DMS 273 treated with DMSO at 0.1 percent for 48 hours (cell line): ENCODE results near the gene MYO7B.
"Not testable (repeated sequence)": the region's sequence is repeated elsewhere in the genome, so short reads cannot be mapped to it uniquely, and the experiment has no call there.

Experiments
- DNase-seq: peaks from one replicate; lab custom pipeline; 2025; lab: John Stamatoyannopoulos, UW

Gene MYO7B

DNA sequence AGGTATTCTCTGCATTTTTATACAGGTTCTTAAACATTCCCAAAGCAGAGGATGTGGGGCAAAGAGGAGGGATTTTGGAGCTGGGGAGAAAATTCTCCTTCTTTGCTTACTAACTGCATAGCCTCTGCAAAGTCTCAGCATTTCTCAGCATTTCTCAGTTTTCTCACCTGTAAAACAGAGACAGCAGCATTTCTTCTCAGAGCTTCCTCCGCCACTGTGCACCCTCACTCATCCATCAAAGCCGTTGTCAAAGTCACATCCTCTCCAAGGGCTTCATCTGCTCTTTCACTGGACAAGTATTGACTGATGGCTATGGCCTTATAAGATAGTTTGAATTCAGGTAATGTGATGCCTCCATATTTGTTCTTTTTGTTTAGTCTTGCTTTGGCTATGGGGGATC is 17.4 kb downstream of the MYO7B start:
- DNase-seq, result no peak

DNA sequence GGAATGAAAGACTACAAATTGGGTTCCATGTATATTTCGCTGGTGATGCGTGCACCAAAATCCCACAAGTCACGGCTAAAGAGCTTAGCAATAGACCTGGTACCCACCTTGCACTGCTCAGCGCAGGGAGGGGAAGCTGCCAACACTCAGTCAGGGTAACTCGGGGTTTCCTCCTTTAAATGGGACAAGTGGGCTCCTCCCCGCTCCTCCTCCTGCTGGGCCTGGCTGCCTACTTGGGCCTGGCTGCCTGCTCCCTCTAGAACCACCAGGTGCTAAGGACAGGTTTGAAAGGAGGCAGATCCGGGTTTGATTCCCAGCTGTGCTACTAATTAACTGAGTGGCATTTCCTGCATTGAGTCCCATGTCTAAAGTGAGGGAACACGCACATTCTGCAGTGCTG is 23.4 kb downstream of the MYO7B start:
- no peak for DNase-seq

DNA sequence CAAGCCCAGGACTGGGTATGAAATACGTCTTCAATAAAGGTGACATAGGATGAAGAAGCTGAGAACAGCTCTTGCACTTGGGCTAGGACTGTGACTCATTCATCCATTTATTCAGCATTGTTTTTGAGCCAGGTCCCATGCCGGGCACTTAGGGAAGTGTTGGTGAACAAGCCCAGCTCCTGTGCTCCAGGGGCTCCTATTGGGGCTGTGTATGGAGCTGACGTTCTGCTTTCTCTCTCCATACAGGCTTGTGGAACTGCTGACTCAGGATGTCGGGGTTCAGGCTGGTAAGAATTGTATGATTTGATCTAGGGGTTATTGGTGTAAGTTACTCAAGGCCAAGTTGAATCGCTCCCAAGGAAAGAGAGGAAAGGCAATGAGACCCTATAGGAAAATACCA is 24.0 kb downstream of the MYO7B start:
- DNase-seq, result no peak

DNA sequence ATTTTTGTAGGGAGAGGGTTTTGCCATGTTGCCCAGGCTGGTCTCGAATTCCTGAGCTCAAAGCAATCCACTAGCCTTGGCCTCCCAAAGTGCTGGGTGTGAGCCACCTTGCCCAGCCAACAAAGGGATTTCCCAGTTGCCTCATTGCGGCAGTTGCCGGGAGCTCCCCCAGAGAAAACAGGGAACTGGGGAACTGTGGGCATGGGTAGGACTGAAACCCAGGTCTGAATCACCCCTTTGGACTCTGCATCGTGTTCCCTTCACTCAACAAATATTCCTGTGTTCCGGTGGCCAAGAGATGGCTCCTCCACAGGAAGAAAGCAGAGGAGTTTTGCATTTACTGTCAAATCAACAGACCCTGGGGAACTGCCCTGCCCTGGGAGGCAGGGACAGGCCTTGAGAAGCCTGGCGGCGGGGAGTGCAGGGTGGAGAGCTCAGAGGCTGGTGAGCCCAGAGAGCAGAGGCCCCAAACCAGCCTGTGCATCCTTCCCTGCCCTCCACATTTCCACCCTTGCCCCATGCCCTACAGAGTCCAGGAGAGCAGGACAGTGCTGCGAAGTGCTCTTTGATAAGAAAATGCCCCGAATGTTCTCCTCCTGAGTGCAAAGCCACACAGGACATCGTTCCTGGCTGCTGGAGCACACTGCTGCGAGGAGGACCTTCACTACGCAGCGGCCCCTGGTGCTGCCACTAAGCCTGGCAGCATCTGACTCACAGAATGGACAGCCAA is 24.9 kb downstream of the MYO7B start:
- no peak for DNase-seq

DNA sequence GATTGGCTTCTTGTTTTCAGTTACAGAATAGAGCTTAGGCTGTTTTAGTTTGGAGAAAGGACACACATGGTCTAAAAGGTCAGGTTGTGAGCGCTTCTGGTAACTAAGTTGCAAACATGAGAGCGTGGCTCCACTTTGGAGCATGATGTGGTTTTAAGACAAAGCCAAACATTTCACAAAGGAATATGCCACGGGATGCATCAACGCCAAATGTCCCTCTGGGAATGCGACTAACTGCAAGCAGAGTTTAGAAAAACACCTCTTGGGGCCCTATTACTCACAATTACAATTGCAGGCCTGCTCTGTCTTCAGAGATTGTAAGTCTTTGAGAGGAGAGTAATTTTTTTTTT is 25.4 kb downstream of the MYO7B start:
- DNase-seq, result no peak

DNA sequence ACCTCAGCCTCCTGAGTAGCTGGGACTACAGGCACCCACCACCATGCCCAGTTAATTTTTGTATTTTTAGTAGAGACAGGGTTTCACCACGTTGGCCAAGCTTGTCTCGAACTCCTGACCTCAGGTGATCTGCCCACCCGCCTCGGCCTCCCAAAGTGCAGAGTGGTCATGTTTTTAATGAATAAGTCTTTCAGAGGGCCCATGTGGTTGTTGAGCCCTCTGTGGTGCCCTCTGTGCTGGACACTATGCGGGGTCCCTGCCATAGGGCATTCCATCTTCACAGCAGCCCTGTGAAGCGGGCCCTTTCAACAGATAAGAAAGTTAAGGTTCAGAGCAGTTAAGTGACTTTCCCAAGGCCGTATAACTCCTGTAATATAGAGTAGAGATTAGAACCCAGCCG is 25.9 kb downstream of the MYO7B start:
- DNase-seq, result no peak

DNA sequence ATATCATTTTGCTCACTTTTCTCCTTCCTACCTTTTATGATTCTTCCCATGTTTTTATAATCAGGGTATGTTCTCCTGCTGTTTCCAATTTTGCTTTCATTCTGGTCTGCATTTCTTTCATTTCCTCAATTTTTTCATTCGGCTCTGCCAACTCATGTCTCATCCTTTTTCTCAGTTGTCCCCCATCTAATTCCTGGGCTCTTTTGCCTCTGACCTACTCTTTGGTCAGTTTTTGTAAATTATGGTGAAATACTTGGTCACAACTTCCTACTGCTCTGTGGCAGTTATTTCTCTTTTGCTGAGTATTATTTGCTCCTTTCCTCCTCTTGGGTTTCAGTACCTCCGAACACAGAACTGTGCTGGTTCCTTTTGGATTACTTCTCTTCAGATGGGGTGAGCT is 27.5 kb downstream of the MYO7B start:
- no peak for DNase-seq

DNA sequence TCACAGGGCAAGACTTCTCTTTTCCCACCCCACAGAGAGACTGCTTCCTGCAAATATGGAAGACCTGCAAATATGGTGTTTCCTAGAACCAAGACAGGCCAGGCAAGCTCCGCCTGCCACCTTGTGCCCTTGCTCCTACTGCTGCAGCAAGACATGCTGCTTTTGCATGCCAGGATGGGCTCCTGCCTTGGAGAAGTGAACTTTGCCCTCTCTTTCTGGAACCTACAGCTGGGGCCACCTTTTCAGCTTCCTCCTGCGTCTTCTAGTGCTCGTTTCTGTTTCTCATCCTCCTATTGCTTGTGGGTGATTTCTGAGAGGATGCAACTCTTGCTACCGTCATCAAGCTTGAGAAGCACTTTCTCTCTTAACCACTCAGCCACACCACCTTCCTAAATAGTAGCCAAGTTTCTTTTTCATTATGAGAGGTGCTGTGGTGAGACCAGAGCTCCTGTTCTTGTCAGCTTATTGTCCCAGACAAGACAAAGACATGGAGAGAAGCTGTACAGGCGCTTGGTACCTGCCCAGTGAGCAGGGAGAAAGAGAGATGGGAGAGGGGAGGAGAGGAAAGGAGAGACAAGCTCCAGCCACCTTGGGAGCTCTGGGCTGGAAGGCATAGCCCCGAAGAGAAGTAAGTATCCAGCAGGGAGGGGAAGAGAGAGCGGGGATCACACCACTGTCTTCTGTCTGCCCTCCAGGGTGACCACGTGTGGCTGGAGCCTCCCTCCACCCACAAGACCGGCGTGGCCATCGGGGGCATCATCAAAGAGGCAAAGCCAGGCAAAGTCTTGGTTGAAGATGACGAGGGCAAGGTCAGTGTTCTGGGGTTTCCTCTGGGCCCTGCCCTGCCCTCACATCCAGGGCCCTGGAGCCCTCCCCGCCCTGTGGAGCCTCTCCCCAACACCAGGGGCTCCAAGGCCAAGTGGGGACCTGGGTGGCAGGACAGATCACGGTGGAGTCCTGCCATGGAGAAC is 28.3 kb downstream of the MYO7B start:
- DNase-seq, result no peak

DNA sequence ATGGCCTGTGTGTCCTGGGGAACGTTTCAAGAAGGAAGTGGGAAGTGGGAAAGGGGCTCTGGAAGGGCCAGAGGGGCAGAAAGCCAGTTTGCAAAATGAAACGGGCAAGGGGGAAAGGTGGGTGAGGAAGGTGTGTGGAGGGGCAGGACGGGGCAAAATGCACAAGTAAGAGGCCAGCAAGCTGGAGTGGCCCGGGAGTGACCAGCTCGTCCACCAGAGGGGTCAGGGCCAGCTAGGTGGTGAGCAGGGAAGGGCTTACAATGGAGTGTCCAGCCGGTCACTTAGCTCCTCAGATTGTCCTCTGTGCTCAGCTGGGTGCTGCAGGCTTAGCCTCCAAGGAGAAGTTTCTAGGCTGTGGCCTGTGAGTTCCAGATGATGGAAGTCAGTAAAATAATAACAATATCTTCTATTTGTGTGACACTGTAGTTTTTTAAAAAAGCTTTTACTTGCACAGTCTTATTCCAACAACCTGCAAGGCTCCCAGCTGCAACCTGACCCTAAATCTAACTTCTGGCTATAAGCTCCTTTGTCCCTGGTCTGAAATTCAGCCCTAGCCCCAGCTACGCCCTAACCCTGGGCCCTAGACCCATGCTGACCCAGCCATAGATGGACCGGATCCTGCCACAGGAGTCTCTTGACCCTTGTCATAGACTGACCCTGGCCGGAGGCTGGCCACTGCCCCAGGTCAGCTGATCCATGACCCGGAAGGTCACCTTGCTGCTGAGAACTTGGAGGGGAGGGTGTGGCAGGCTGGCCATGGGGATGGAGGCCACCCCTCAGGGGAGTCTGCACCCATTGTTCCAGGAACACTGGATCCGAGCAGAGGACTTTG is 29.2 kb downstream of the MYO7B start:
- DNase-seq, result no peak

DNA sequence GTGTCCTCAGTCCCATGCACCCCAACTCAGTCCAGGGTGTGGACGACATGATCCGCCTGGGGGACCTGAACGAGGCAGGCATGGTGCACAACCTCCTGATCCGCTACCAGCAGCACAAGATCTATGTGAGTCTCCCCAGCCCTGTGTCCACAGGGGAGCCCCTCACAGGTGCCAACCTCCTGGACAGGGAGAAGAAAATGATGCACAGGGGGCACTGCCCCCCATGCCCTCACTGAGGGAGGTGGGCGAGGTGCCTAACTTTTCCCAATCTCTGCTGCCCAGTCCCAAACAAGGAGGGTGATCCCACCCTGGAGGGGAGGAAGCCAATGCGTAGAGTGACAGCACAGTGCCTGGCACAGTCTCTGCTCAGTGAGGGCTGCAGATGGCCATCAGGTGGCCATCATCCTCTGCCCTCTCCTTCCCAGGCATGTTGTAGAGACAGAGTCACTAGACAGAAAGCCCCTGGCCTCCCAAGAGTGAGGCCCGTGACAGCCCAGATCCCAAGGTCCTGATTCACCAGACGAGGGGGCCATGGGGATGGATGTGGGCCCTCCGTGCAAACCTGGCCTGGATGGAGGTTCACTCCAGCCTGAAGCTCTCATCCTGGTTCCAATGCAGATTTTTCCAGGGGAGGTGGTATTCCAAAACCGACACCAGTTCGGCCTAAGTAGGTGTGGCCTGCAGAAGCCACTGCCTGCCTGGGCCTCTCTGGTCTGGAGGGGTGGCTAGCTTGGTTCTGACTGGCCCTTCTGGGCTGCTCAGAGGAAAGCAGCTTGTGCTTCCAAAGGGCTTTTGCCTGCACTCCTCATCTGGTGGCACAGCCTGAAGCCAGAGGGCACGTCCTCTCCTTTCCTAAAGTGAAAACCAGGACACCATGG is 30.0 kb downstream of the MYO7B start:
- no peak for DNase-seq

DNA sequence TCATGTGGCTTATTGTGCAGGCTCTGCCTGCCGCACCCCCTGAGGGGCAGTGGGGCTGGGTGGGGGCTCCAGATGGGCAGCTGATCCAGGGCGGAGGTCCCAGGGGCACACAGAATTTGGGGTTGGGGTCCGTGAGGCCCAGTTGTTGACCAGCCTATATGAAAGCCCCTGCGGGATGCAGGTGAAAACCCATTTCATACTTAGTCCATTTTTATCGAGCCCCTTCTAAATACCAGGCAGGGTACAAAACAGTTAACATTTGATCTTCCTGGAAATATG is 30.6 kb downstream of the MYO7B start:
- DNase-seq, result no peak

DNA sequence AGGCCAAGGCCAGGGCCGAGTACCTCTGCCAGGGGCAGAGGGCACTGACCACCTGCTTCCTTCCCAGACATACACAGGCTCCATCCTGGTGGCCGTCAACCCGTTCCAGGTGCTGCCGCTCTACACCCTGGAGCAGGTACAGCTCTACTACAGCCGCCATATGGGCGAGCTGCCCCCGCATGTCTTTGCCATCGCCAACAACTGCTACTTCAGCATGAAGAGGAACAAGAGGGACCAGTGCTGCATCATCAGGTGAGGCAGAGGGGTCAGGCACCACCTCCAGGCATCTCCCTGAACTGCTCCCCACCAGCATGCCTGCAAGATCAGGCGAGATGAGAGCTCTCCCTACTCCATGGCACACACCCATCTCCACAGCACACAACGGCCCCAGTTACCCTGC is 31.1 kb downstream of the MYO7B start:
- no peak for DNase-seq

DNA sequence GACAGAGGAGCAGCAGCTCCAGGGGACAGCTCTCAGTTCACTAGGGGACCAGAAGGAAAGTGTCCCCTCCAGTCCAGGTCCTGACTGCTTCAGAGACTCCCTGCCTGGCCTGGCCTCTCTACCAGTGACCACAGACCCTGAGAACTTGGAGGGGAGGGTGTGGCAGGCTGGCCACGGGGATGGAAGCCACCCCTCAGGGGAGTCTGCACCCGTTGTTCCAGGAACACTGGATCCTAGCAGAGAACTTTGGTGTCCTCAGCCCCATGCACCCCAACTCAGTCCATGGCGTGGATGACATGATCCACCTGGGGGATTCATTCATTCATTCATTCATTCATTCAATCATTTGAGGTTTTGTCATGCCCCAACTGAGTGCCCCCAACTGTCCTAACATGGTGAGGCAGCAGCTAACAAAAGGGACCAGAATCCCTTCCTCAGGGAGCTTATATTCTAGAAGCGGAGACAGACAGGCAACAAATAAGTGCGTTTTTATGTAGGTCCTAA is 31.9 kb downstream of the MYO7B start:
- DNase-seq, result no peak

DNA sequence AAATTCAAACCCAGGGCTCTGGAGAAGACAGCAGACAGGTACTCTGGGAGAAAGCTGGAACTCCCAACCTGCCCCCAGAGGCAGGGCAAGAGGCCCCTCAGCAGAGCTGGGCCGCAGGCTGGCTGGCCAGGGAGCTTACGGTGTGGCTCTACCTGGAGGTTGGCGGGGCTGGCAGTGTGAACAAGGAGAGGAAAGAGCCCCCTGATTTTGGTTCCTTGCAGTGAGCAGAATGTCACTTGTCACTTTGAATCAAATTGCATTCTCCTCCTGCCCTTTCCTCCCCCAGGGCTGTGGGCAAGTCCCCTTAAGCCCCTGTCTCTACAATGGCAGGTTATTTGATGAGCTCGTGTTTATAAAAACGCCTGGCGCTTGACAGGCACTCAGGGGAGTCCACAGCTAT is 32.6 kb downstream of the MYO7B start:
- no peak for DNase-seq

DNA sequence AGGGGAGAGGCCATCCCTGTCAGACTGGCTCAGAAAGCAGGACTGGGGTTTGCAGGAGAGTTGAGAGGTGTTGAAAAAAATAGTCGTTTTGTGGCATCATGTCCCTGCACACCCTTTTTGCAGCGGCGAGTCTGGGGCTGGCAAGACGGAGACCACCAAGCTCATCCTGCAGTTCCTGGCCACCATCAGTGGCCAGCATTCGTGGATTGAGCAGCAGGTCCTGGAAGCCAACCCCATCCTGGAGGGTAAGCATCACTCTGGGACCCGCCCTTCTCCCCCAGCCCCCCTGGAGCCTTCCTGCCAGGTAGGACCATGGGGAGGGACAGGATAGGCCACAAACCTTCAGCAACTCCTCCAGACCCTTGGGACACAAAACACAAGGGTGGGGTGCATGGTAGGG is 34.2 kb downstream of the MYO7B start:
- no peak for DNase-seq

DNA sequence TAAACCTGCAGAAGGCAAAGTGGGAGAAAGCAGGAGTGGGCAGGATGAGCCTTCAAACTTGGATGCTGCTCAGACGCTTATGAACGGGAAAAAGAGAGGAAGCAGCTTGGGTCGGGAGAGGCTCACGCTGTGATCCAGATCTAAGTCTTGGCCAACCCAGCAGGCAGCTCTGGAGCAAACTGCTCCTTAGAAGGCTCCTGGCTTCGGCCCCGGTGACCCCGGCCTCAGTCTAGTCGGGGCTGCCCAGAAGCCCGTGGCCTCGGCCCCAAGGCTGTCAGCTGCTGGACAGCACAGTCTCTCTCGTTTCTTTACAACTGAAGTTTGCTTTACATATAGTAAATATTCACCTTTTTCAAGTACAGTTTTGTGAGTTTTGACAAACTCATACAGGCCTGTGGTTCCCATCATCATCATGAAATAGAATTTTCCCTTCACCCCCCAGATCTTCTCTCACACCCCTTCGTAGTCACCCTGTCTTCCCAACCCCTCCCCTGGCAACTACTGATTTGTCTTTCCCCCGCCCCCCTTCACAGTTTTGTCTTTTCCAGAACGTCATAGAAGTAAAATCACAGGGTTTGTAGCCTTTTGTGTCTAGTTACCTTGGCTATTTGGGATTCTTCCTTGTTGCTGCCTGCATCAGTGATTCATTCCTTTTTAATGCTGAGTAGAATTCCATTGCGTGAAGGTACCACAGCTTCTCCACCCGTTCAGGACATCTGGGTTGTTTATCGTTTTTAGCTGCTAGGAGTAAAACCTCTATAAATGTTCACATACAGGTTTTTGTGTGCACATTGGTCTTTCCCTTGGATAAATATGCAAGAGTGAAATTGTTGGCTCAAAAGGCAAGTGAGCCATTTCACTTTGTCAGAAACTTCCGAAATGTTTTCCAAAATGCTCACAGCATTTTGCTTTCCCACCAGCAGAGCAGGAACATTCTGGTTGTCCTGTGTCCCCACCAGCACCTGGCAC is 35.1 kb downstream of the MYO7B start:
- DNase-seq, result no peak

DNA sequence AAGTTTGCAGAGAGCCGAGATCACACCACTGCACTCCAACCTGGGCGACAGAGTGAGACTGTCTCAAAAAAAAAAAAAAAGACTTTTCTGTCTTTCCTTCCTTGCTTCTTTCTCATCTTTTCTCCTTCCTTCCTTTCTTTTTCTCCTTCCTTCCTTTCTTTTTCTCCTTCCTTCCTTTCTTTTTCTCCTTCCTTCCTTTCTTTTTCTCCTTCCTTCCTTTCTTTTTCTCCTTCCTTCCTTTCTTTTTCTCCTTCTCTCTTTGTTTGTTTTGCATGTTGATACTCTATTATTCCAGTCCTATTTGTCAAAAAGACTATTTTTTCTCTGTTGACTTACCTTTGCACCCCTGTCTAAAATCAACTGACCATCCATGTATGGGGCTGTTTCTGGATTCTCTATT is 36.9 kb downstream of the MYO7B start:
- DNase-seq, result not testable (repeated sequence)

DNA sequence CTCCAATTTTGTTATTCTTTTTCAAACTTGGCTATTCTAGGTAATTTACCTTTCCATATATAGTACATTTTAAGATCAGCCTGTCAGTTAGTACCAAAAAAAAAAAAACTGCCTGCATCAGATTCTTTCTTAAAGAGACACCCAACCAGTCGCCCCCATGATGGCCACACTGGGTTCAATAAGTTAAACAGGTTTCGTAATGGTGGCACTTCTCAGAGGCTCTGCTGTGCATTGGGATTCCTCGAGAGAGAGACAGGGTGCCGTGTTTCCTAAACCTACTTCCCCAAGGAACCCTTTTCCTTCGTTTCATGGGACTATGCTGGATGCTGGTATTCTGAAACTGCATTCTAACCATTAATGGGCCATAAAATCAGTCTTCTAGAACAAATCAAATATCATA is 37.4 kb downstream of the MYO7B start:
- no peak for DNase-seq

DNA sequence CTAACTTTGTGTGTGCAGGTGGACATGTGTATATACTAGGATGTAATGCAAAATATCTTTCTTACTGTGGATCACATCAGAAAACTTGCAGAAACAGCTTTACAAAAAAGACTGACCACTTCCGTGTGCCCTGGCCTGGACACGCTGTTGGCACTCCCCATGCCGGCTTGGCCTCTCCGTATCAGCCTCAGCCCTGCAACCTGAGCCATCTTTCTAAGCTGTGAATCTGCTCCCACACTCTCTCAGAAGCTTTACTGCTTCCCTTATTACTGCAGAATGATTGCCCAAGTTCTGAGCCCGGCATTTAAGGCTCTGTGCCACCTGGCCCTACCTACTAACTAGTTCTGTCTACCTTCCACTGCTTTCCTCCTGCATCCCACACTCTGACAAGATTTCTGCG is 37.8 kb downstream of the MYO7B start:
- no peak for DNase-seq

DNA sequence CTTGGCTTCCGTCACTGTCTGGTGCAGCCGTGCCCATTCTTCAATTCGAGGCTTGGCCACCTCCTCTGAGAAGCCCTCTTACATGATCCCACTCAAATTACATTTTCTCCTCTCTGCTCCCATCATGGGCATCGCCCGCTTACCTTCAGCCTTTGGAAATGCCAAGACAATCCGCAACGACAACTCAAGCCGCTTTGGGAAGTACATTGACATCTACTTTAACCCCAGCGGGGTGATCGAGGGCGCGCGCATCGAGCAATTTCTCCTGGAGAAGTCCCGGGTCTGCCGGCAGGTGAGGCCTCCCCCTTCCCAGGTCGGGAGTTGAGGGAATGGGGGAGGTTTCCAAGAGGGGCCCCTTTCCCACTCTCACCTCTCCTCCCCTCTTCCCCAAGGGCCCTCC is 38.3 kb downstream of the MYO7B start:
- DNase-seq, result no peak
